ENCODE data around the gene RALGAPB.
"Not testable (repeated sequence)": the region's sequence is repeated elsewhere in the genome, so short reads cannot be mapped to it uniquely, and the experiment has no call there.

- not testable (repeated sequence) for TF ChIP-seq CTCF (IDR thresholded peaks at IDR 0.05 in 2 of 3, conservative IDR thresholded peaks at IDR 0.05 in 1 of 3; ENCODE audit: borderline replicate concordance in 1 of 3, insufficient read depth in 1 of 3, low read depth in 2 of 3, low read length in 2 of 3); POLR2A (IDR thresholded peaks at IDR 0.05; ENCODE audit: borderline replicate concordance, extremely low read depth, insufficient read depth, insufficient read length); ELF1 (IDR thresholded peaks at IDR 0.05; ENCODE audit: borderline replicate concordance, low read depth); SIN3A (IDR thresholded peaks at IDR 0.05; ENCODE audit: low read depth); EGR1 (IDR thresholded peaks at IDR 0.05; ENCODE audit: low read depth); POLR2AphosphoS5 (IDR thresholded peaks at IDR 0.05; ENCODE audit: low read depth, low read length); EZH2 (IDR thresholded peaks at IDR 0.05); EZH2phosphoT487 (IDR thresholded peaks at IDR 0.05; ENCODE audit: borderline replicate concordance); YY1 (IDR thresholded peaks at IDR 0.05; ENCODE audit: extremely low read depth, insufficient replicate concordance, low read depth, low read length); ATF3 (IDR thresholded peaks at IDR 0.05)
These were observed 12.0 kb upstream of the RALGAPB start for GRCh38 chr20:38460631-38461030.

Data from HCT116 (cell line).